Measurements from ENCODE around the gene HLA-DMB.
A peak's percentile ranks its signal among the peaks of the same experiment; 100 is the strongest.

The HLA-DMB gene

DNA sequence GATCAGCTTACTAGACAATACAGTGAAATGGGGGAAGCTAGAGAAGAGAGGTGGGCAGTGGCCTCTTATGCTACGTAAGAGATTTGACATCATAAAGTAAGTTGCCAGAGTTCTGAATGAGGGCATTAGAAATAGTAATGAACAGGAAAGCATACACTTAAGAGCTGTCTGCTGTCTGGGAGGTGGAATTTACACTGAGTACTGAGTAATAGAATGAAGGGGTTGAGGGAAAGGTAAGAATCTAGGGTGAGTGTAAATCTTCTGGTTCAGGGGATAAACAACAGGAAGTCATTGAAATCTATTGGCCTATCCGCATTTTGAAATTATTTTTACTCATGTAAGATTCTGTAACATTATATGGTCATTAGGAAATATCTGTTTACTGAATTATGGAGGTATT, 35.8 kb downstream of the HLA-DMB start:
- no peak for DNase-seq

DNA sequence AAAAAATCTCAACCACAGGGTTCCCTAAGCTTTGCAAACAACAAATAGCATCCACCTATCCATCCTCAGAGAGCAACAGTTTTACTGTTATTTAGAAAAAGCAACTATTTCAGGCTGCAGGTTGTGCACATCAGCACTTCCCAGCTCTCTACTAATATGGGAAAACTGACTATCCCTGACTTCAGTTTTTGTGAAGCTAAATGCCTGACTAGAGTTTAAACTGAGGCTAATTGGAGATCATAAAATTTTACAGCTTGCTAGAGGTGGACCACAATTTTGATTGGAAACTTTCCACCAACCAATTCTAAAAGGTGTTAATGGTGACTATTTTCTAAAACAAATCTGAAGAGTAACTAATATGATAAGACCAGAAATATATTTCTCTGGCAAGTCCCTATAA, 36.9 kb downstream of the HLA-DMB start:
- DNase-seq, result no peak

DNA sequence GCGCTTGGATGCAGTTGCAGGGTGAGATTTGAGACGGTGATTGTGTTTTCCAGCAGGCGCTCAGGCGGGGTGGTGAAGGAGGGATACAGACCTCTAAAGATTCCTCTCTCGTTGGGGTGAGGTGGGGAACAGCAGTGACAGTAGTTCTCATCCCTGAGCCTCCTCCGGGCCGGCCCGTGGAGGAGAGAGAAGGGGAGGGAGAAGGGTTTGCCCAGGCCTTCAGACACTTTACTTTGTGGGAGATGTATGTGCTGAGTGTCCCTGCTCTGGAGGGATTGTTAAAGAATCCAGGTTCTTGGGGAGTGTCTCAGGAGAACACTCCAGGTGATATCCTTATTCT, 45.9 kb downstream of the HLA-DMB start:
- no peak for DNase-seq

DNA sequence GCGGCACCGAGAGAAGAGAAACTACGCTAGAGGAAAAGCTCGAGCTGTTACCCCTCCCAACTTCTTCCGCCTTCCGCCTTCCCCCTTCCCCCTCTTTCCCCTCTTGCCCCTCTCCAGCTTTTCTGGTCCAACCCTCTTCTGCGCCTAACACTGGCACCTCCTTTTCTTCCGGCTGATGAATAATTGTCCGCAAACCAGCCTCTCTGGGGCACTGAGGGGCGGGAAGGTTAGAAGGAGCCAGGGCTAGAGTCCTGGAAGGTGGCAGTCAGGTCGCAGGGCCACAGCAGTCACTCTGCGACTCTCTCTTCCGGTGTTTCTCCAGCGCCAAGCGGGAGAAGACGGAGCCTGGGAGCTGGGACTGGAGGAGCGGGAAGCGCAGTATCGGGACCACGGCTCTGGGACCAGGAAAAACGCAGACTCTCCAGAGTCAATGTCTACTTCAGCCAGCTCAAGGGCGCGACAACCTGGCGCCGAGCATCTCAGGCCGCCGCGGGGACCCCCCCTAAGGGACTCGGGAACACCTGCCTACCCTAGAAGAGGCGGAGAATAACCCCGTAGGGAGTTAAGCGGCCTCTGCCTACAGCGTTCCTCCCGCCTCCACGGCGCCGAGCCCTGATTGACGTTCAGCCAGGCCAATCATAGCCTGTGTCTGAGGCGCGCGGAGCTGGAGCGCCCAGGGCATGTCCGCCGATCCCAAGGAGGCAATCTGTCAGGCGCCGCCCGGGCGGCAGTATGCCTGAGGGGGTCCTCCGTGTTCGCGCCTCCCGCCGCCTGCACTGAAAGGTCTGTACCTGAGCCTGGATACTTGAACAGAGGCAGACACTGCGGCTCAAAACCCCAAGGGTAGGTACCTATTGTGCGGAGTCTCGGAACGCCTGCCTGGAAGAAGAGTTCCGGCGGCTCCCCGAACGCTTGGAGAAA, 46.5 kb downstream of the HLA-DMB start:
- DNase-seq, result peak; percentile 96

DNA sequence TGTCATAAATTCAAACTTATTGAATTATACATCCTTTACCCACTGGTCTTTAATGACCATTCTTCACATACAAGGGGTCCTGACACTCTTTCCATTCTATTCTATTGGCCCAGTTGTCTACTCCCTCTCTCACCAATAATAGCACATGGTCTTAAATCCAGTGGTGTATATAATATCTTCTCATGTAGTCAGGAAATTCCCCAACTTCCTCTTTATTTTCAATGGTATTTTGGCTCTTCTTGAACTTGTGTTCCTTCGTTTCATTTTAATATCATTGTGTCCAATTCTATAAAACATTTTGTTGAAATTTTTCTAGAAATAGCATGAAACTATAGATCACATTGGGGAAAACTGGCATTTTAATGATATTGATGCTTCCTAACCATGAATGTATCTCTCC, 50.0 kb downstream of the HLA-DMB start:
- no peak for DNase-seq

DNA sequence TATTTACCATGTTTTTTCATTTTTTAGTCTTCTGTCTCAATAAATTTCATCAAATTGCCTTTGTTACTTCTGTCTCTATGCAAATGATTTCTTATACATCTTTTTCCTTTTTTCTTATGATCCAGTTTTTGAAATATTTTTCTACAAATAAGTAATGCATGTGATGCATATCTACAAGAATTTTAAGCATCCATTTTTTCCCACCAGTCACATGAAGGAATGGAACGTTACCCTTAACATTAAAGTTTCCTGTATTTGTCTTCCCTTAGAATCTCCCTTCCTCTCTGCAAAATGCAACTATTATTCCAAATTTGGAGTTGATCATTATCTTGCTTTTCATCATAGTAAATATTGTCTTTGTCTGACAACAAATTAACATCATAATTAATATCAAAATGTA, 51.3 kb downstream of the HLA-DMB start:
- no peak for DNase-seq

DNA sequence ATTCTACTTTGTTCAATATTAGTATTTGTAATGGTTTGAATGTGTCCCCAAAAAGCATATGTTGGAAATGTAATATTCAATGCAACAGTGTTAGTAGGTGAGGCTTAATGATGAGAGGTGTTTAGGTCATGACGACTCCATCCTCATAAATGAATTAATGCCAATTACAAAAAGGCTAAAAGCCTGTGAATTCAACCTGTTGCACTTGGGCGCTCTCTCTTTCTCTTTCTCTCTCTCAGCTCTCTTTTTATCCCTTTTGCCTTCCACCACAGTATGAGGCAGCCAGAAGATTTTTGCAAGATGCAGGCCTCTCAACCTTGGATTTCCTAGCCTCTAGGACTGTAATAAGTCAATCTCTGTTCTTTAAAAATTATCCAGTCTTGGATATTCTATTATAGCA, 52.3 kb downstream of the HLA-DMB start:
- DNase-seq, result no peak

DNA sequence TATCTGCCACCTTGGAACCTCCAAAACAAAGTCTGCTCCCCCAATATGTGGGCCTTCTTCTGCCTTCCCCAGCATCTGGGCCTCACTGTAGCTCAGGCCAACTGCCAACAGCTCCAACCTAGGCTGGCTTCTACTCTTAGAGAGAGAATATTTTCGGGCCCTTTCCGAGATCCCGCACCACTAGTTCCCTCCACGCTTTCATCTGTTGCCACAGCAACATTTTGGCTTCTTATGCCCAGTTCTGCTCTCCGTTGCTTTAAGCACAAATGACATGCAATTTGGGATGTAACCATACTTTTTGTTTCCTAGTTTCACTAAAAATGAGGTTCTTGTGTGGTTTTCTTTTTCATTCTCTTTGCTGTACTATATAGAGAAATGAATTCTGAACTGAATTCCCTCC, 53.2 kb downstream of the HLA-DMB start:
- DNase-seq, result no peak

DNA sequence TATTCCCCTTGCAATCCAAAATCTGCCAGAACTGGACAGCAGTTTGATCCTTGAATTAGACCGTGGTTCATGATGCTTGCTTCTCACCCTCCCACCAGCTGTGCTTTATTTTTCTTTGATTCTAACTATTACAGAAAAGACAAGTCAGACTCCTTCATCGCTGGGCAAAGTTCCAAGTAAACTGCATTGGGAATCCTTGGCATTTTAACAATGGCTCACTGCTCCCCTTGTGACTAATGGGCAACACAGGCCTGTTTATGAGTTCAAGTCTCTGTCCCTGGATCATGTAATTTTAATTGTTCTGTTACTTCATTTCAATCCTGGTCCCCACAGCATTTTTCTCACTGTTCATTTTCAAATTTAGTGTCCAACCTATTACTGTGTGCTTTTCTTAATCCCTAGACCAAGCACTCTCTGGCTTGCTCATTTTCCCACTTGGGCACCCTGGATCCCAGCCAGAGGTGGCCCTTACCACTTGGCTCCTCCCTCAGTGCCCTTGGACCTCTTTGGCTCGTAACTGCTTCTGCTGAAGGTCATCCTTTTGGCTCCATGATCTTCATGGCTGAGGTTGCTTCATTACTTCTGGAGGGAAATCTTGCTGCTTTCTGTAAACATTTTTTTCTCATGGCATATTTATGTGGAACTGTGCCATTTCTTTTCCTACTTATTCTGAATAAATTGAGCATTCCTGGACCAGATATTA, 54.0 kb downstream of the HLA-DMB start:
- peak; percentile 57 for DNase-seq

DNA sequence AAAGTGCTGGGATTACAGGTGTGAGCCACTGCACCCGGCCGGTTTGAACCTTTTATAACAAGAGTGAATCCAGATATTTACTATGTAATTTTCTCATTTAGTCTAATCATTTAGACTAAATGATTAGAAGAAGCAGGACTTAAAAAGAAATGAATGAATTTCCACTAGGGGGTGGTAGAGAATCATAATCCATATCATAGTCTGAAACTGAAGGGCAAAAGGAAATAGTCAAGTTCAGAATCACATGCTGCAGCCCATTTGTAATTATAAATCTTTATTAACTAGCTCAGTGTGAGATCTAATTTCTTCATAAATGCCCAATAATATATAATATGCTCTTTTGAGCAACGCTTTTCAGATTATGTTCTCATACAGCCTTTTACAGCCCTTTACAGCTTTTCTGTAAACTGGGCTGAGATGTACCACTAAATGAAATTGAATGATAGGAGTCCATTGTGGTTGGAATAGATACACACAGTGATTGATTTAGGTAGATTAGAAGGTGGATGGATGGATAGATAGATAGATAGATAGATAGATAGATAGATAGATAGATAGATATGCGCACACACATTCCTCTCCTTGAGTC, 55.0 kb downstream of the HLA-DMB start:
- peak; percentile 76 for DNase-seq
